Loucy (cell line): ENCODE measurements around the gene CD244.

ENCODE experiments used
- CTCF ChIP-seq: fragments of 200-600 bp; sonication (generic); conservative IDR thresholded peaks from 2 replicates; pipeline ENCODE4 v1.5.1; 2014; ENCODE audit warnings: mild to moderate bottlenecking, antibody characterized with exemption, low read length
- EZH2phosphoT487 ChIP-seq: fragments of 200-600 bp; IDR thresholded peaks from 2 replicates; pipeline ENCODE4 v1.6.1; 2018; ENCODE audit warnings: antibody characterized with exemption, mild to moderate bottlenecking, moderate library complexity, borderline replicate concordance

GRCh38 chr1:160876311-160876710 is 13.6 kb upstream of the CD244 start:
- TF ChIP-seq CTCF (no peak), EZH2phosphoT487 (no peak)
